B cell (primary cell): ENCODE measurements around the gene KRT38.

Source experiments
- EZH2 ChIP-seq: IDR thresholded peaks from 2 replicates; pipeline ENCODE4 v1.6.1; 2012; ENCODE audit warnings: borderline replicate concordance, low read depth, mild to moderate bottlenecking, moderate library complexity, low read length; ENCODE audit not compliant: insufficient read depth, poor library complexity, severe bottlenecking
- TF ChIP-seq, protein P1 (sequence below): fragments of 200-600 bp; IDR thresholded peaks from one replicate; pipeline ENCODE4 v1.8.0; 2022; ENCODE audit warnings: antibody characterized with exemption, mild to moderate bottlenecking

DNA sequence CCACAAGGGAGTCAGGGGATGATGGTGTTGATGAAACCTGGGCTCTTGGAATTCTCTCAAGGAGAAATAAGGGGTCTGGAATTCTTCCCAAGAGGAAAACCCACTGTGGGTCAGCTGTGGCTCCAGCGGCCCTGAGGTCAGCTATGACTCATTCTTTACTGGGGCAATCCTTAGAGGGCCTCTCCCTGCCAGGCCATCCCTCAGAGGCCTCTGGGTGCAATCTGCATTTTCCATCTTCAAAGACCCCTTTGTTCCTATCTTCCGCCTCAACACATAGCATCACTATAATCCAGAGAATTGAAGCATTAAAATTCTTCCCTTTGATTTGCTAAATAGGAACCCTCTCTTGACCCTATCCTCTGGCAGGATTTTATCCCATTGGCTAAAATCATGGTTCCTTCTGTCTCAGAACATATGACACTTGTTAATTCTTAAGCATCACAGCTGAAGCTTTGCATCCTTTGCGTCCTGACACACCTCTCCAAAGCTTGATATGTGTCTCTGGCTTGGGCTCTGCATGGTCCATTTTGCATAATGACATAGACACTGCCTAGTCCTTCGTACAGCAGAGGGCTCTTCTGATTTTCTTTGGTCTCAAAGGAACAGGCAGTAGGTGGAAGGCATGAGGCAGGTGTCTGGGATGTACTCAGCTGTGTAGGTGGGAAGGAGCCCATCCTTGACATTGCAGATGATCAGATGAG, 12.0 kb downstream of the KRT38 start:
- TF ChIP-seq, protein P1, sequence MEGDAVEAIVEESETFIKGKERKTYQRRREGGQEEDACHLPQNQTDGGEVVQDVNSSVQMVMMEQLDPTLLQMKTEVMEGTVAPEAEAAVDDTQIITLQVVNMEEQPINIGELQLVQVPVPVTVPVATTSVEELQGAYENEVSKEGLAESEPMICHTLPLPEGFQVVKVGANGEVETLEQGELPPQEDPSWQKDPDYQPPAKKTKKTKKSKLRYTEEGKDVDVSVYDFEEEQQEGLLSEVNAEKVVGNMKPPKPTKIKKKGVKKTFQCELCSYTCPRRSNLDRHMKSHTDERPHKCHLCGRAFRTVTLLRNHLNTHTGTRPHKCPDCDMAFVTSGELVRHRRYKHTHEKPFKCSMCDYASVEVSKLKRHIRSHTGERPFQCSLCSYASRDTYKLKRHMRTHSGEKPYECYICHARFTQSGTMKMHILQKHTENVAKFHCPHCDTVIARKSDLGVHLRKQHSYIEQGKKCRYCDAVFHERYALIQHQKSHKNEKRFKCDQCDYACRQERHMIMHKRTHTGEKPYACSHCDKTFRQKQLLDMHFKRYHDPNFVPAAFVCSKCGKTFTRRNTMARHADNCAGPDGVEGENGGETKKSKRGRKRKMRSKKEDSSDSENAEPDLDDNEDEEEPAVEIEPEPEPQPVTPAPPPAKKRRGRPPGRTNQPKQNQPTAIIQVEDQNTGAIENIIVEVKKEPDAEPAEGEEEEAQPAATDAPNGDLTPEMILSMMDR = no peak
- TF ChIP-seq EZH2 = no peak
